Panc1 (cell line): ENCODE results near the gene SIGLEC7. TPM values are rescaled to one million over a fixed set of nuclear protein-coding genes. Genes with fewer than 3 reads are reported as not detected.

ENCODE experiments used
- ATAC-seq: fragments of 200-7000 bp; cut with Tn5 transposase; 2 replicates; pipeline ENCODE4 v1.9.1; 2020; ENCODE audit warnings: mild to moderate bottlenecking, moderate library complexity
- BruUV-seq: library from RNA; stranded (reverse); fragments of 400-500 nt; replicated peaks from 2 replicates; lab custom pipeline; 2021; lab: Mats Ljungman, UMichigan
- CTCF ChIA-PET: fragments of 300-600 bp; sonication (Branson Sonifier 250); formaldehyde crosslinking; loops from one replicate; lab custom pipeline; 2022; ENCODE audit warnings: antibody characterized with exemption; lab: Charles Lee
- POLR2A ChIA-PET: fragments of 300-600 bp; sonication (Branson Sonifier 250); formaldehyde crosslinking; loops from one replicate; lab custom pipeline; 2022; ENCODE audit warnings: antibody characterized with exemption; lab: Charles Lee
- DNase-seq: peaks from one replicate; pipeline ENCODE4 v3.0.0-alpha.2; 2010; ENCODE audit warnings: low read depth, low spot score
- H3K27ac ChIP-seq: 2 replicates; pipeline ENCODE4 v1.5.1; 2011; ENCODE audit warnings: mild to moderate bottlenecking, low read length, inconsistent platforms
- H3K27me3 ChIP-seq: fragments of 200-500 bp; sonication (Bioruptor generic); 2 replicates; pipeline ENCODE4 v1.6.0; 2014; ENCODE audit warnings: low read length, inconsistent platforms; ENCODE audit not compliant: control insufficient read depth, insufficient read depth
- H3K36me3 ChIP-seq: fragments of 200-500 bp; sonication (Bioruptor generic); 2 replicates; pipeline ENCODE4 v1.5.1; 2014; ENCODE audit warnings: inconsistent platforms, mild to moderate bottlenecking, low read length, moderate library complexity; ENCODE audit not compliant: control insufficient read depth, insufficient read depth
- H3K4me1 ChIP-seq: 2 replicates; pipeline ENCODE4 v1.5.1; 2011; ENCODE audit warnings: inconsistent platforms, mild to moderate bottlenecking, low read length, moderate library complexity; ENCODE audit not compliant: control insufficient read depth, insufficient read depth
- H3K4me3 ChIP-seq, 2 experiments: 2 replicates each; pipeline ENCODE4 v1.5.1; 2011 to 2012; ENCODE audit warnings: low read depth in 2 of 2, low read length in 2 of 2, mild to moderate bottlenecking in 2 of 2, inconsistent platforms in 1 of 2, moderate library complexity in 1 of 2
- H3K9me3 ChIP-seq: fragments of 200-500 bp; sonication (Bioruptor generic); 2 replicates; pipeline ENCODE4 v1.5.1; 2014; ENCODE audit warnings: low read depth, mild to moderate bottlenecking, inconsistent platforms, low read length, moderate library complexity; ENCODE audit not compliant: control insufficient read depth, insufficient read depth
- CTCF ChIP-seq: fragments of 450-650 bp; IDR thresholded peaks from 2 replicates; pipeline ENCODE4 v1.5.1; 2017; ENCODE audit warnings: mild to moderate bottlenecking
- POLR2AphosphoS5 ChIP-seq: IDR thresholded peaks from 2 replicates; pipeline ENCODE4 v1.6.1; 2012; ENCODE audit warnings: mild to moderate bottlenecking, low read depth, low read length, moderate library complexity
- REST ChIP-seq, 2 experiments: IDR thresholded peaks; 2 replicates each; pipeline ENCODE4 v1.6.1; 2011 to 2012; ENCODE audit warnings: low read depth in 2 of 2, control low read depth in 1 of 2, low read length in 1 of 2, mild to moderate bottlenecking in 1 of 2, moderate library complexity in 1 of 2; ENCODE audit not compliant: insufficient read depth in 1 of 2
- SIN3A ChIP-seq: IDR thresholded peaks from 2 replicates; pipeline ENCODE4 v1.6.1; 2012; ENCODE audit warnings: low read depth, mild to moderate bottlenecking, low read length, moderate library complexity, borderline replicate concordance; ENCODE audit not compliant: insufficient read depth
- TCF7L2 ChIP-seq: IDR thresholded peaks from 2 replicates; pipeline ENCODE4 v1.6.1; 2011; ENCODE audit warnings: mild to moderate bottlenecking, low read depth, low read length, inconsistent platforms
- in situ Hi-C: cut with HindIII; loops from 2 replicates; pipeline ENCODE4 v1.10.0; 2016; ENCODE audit warnings: low sequenced_read_pairs, low pct_unique_long_range_greater_than_20kb
- intact Hi-C: fragments of 100-400 bp; cut with micrococcal nuclease; formaldehyde crosslinking; loops from one replicate; pipeline ENCODE4 v1.10.0; 2022; ENCODE audit not compliant: unreplicated experiment
- total RNA-seq: library from RNA; stranded (reverse); gene quantifications from one replicate; pipeline ENCODE4 v1.2.1, GENCODE V29; 2021; ENCODE audit not compliant: unreplicated experiment

SIGLEC7 gene
- total RNA-seq, 1 experiment from 2014 or later, result not detected

- BruUV-seq, result no TSS peak
- intact Hi-C loops, result no loop called here
- CTCF ChIA-PET, result no interaction called here
Observed at GRCh38 chr19:51123381-51123800, 18.7 kb upstream of the SIGLEC7 start.

GRCh38 chr19:51123802-51124201 is 18.3 kb upstream of the SIGLEC7 start:
- in situ Hi-C loops, result no loop called here
- ChIA-PET CTCF (no interaction called here), POLR2A (no interaction called here)
- no peak overlapping the region for H3K27ac ChIP-seq
- intact Hi-C loops, result no loop called here
- no peaks in the 10 kb centered on the region for H3K4me1 ChIP-seq
- H3K27me3 ChIP-seq, result no peaks in the 10 kb centered on the region
- TF ChIP-seq REST (IDR thresholded peaks at IDR 0.05; ENCODE audit: insufficient read depth in 1 of 2, low read depth in 2 of 2, low read length in 1 of 2), result no peak
- TF ChIP-seq SIN3A, result no peak
- TF ChIP-seq CTCF, result no peak
- H3K9me3 ChIP-seq, result no peaks in the 10 kb centered on the region
- no peak overlapping the region for H3K4me3 ChIP-seq
- no peaks in the 10 kb centered on the region for H3K36me3 ChIP-seq
- ATAC-seq, result no peak
- no peak for DNase-seq
- BruUV-seq, result no TSS peak

More at GRCh38 chr19:51123381-51123800, 18.7 kb upstream of the SIGLEC7 start:
- Histone ChIP-seq H3K4me3 (no peak overlapping the region), H3K36me3 (no peaks in the 10 kb centered on the region), H3K27ac (no peak overlapping the region), H3K4me1 (no peaks in the 10 kb centered on the region), H3K9me3 (no peaks in the 10 kb centered on the region), H3K27me3 (no peaks in the 10 kb centered on the region)
- TF ChIP-seq CTCF (no peak), TCF7L2 (no peak), REST (IDR thresholded peaks at IDR 0.05; ENCODE audit: insufficient read depth in 1 of 2, low read depth in 2 of 2, low read length in 1 of 2) (no peak), SIN3A (no peak), POLR2AphosphoS5 (no peak)
- in situ Hi-C loops, result no loop called here
- DNase-seq (no peak), ATAC-seq (no peak)
- POLR2A ChIA-PET, result no interaction called here
